ENCODE measurements around the gene KCTD10. TPM values are rescaled to one million over a fixed set of nuclear protein-coding genes. Genes with fewer than 3 reads are reported as not detected.

The KCTD10 gene
- polyA plus RNA-seq (ENCODE audit: insufficient read length) = 27.6 TPM

DNA sequence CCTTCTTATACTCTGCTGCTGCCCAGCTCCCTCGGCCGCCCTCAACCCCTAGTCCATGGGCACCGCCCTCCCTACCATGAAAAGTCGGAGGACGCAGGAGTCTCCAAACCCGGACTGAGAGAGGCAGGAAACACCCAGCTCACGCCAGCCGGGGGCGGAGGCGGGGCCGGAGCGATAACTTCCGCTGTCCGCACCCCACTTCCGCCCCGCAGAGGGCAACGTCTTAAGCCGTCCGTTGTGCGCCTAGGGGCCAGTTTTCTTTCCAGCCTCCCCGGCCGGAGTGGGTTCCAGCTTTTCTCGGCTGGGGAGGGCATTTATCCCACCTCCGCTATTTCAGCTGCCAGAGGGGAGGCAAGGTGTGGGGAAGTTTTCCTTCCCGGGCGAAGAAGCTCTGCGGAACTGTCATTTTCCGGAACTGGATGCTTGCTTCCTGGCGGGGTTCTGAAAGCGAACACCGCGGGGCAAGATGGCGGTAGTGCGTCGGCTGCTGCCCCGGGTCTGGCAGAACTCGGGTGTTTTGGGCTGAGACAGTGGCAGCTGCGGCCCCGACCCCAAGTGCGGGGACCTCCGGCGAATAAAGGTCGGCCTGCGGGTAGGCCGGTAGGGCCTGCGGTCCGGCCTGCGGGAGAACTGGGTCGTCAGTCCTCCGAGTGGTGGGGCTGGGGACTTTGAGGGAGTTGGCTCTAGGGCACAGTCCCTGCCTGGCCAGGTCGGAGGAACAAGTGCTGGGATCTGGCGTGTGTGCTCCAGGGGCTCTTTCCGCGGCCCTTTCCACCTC is at the start of gene KCTD10, which contains the start of gene UBE3B:
KCTD10 (minus strand) TSS at position 116 of the 778 bp plus-strand sequence; CDS start at position 78, 38 bp downstream.
UBE3B (plus strand) TSS at position 450 of the 778 bp plus-strand sequence. CDS start 5,918 bp downstream, outside the sequence.
- peak; percentile 56 for DNase-seq (ENCODE audit: low read depth)

DNA sequence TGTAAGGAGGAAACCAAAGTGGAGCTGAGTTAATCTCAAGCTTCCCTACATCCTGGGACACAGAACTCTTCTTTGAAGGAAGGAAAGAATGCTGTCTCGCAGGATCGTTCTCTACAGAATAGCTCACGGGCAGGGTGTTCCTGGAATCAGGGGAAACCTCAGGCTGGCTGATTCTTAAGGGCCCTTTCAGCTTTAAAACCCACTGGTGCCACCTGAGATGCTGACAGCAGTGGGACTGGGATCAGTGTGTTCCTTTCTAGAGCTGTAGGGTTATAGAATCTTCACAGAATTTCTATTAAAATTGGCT is 48.1 kb upstream of the KCTD10 start:
- DNase-seq (ENCODE audit: low read depth) = no peak

DNA sequence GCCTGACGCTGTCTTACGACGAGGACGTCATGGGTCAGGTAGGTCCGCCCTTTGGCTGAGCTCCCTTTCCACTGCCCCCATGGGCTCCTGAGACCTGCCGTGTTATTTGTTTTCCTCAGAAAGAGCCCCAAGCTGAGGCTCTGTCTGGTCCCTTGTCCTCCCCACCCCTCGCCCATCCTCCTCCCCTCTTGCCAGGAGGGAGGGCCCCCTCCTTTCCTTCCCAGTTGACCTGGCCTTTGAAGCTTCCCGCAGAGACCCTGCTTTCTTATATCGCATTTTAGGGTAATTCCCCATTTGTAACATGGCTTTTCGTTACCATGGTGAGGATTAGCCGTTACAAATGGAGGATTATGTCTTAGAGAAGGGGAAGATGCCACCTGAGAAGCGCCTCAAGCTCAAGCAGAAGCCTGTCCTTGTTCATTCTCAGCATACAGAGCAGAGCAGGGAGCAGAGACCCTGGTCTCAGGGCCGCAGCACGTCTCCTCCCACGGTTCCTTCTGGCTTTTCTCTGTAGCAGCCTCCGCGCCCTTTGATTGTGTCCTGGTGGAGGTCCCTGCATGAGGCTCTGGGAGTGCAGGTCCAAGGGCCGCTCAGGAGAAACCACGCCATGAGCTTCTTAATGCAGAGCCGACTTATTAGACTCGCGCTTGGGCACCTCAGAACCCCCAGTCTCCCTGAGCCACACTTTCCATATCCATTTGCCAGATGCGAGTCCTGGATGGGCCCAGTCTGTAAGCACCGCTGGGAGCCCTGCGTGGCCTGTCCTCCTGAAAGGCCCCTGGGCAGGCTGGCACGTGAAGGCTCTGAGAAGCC is 47.6 kb upstream of the KCTD10 start:
- DNase-seq (ENCODE audit: low read depth) = no peak

DNA sequence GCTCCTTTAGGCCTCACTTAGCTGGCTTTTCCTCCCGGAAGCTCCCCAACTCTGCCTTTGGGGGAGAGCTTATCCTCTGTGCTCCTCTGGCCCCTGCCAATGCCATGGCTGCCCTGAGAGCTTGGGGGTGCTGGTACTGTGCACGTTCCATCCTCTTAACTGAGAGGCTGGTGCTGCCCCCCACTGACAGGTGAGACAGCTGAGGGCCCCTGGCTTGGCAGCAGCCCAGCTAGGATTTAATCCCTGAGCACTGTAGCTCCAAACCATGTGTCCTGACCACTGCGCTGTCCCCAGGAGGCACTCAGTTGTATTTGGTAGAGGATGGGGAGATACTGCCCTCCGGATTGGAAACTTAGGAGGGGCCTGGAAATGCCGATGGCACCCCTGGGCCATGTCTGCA is 46.4 kb upstream of the KCTD10 start:
- no peak for DNase-seq (ENCODE audit: low read depth)

- DNase-seq (ENCODE audit: low read depth) = no peak
Measured at GRCh38 chr12:109523071-109523470, 46.0 kb upstream of the KCTD10 start.

DNA sequence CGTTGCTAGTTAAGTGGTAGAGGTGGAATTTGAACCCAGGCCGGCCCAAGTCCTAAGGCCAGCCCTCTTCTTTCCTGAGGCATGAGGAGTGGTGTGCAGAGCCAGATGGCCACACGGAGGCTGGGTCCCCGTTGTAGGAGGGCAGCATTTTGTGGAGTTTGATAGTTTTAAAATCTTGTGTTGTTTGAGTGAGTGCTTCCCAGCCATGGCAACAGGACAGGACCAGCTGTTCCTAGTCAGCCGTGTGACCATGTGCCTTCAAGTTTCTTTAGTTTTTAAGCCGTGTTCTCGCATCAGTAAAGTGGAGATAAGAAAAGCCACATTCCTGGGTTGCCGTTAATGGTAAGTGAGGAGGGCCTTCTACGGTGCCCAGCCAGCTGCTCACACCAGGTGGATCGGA is 44.7 kb upstream of the KCTD10 start:
- no peak for DNase-seq (ENCODE audit: low read depth)

- DNase-seq (ENCODE audit: low read depth) = no peak
Measured at GRCh38 chr12:109519787-109520186, 42.7 kb upstream of the KCTD10 start.

DNA sequence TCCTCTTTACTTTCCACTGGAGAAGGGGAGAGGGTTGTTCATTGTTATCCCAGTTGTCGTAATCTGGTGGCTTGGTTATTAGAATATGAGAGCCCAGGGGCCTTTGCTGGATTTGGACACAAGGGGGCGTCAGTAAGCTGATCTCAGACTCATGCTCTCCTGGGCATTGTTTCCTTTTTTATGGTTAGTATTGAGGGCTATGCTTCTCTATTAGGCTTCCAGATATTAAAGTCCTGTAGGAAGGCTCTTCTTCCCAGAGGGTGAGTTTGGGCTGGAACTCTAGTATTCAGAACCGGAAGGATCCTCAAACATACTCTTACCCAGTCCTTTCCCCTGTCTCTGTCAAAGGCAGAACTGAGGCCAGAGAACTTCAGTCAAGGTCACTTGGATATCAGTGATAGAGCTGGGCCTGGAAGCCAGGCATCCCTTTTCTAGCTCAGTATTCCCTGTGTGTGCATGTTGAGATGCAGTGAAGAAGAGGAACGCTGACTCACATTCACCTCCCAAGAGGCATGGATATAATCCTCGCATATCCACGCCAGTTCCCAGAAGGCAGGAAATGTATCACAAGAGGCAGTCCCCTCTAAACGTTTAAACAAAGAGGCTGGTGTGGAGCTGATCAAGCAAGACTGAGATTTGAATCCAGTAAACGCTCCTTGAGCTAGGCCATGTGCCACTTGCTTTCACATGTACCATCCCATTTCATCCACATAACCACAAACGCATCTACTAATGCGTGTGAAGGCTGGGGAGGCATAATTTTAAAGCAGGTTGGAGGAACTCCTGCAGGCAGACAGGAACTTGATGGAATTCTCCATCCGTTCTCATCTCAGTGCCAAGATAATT is 41.9 kb upstream of the KCTD10 start:
- DNase-seq (ENCODE audit: low read depth) = peak; percentile 16

DNA sequence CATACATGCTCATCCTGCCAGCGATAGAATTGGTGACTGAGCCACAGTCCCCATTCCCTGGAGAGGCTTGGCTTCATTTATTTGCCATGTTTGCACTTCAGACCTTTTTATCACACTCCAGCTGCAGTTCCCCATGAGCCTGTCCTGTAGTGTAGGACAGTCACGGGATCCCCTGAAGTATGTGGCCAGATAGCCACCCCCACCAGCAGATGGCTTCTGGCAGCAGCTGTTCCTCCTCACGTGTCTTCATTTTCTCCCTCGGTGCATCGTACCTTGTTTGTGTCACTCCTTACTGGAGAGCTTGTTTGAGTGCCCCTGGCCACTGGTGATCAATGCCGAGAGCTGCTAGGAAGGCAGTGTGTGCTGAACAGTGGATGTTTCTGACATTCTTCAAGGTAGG is 40.5 kb upstream of the KCTD10 start:
- no peak for DNase-seq (ENCODE audit: low read depth)

DNA sequence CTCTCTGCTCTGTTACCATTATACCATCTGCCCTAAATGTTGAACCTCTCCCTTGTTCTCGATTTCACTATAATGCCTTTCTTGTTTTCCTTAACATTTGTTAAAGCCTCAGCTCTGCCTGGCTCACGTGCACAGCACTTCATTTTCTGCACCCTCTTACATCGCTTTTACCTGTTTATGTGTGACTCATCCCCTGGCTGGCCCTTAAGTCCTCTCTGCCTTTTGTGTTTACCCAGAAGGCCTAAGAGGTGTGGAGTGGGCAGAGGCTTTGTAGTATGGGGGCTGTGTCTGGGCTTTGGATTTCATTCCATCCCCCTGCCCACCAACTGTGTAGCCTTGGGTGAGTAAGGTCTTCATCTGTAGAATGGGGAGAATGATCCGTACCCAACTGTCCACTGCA is 36.9 kb upstream of the KCTD10 start:
- DNase-seq (ENCODE audit: low read depth) = no peak

GRCh38 chr12:109513051-109513450 is 36.0 kb upstream of the KCTD10 start:
- DNase-seq (ENCODE audit: low read depth) = no peak

DNA sequence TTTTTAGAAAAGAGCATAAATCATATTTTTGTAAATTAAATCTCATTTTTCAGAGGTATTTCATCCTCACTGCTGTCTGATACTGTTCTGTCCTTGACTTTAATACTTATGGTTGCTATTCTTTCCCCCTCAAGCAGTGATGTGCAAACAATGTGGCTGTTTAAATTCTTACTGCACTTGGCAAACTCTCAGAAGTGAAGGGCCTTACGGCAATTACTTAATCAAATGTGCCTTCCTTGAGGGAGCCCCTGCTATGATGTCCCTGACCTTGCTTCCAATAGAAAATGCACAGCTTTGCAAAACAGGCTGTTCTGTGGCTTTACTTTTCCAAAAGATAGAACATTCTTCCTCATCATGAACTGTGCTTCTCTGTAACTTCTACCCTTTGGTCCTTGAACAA is 35.5 kb upstream of the KCTD10 start:
- DNase-seq (ENCODE audit: low read depth) = no peak

DNA sequence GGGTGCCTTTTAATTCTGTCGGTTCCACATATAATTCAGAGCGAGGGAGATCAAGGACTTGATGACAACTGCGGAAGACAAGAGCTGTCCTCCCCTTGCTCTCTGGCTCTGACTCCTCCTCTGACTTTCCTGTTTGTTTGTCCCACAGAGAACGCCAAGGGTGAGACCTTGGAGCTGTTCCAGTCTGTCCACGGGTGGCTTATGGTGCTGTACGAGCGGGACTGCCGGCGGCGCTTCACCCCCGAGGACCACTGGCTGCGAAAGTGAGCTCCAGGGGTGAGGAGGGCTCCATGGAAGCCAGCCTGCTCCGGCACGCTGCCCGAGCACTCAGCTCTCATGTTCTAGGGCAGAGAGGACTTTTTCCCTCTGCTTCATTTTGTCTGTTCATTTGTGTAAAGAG is 33.1 kb upstream of the KCTD10 start:
- no peak for DNase-seq (ENCODE audit: low read depth)

DNA sequence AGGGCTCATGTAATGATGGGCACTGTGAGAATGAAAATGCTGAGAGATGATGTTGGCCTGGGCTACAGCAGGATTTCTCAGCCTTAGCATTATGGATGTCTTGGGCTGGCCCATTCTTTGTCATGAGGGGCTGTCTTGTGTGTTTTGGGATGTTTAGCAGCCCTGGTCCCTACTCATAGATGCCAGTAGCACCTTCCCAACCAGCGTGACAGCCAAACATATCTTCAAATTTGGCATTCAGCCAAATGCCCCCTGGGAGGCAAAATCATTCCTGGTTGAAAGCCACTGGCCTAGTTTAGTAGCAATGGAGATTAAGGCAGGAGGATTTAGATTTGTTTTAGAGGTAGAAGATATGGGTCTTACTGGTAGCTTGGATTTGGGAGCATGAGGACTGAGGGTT is 27.0 kb upstream of the KCTD10 start:
- DNase-seq (ENCODE audit: low read depth) = no peak

DNA sequence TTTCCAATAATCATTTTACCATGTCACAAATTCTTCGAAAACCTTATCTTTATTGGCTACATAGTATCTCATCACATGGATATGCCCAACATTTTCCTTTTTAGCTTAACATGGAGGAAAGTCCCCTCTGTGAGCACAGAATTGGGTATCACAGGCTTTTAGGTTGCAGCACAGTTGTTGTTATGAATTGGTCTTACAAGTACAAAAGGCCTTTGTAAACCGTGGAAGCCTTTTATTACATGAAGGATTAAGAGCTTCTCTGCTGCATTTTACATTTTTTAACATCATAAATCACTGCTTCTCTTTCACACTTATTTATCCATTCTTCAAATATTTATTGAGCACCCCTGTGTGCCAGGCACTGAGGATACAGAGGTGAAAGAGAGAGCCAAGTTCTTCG is 26.5 kb upstream of the KCTD10 start:
- no peak for DNase-seq (ENCODE audit: low read depth)

GRCh38 chr12:109502332-109502731 is 25.2 kb upstream of the KCTD10 start:
- no peak for DNase-seq (ENCODE audit: low read depth)

DNA sequence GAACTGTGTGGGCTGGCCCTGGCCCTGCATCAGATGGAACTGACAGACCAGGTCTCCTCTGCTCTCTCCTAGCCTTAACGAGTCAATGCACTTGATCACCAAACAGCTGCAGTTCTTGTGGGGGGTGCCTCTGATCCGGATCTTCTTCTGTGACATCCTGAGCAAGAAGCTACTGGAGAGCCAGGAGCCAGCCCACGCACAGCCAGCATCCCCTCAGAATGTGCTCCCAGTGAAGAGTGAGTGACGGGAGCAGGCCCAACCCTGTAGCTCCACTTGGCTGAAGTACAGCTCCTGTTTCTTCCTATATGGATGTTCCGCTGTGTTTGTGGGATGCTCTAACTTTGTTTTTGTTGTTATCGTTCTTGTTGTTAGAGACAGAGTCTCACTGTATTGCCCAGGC is 24.2 kb upstream of the KCTD10 start:
- no peak for DNase-seq (ENCODE audit: low read depth)

GRCh38 chr12:109500406-109501185 is 23.5 kb upstream of the KCTD10 start:
- DNase-seq (ENCODE audit: low read depth) = no peak

DNA sequence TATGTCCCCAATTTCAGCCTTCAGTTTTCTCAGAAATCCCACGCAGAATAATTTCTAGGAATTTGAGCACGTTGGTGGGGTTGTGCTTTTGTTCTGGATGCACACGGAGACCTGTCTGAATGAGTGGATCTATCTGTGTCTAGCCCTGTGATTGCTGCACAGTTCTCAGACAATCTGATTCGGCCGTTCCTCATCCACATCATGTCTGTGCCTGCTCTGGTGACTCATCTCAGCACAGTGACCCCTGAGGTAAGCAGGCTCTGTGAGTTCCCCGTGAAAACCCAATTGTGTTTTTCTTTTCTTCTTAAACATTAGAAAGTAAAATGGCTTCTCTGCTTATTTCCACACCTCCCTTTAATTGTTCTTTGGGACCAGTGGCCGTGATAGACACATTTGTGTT is 20.6 kb upstream of the KCTD10 start:
- no peak for DNase-seq (ENCODE audit: low read depth)

DNA sequence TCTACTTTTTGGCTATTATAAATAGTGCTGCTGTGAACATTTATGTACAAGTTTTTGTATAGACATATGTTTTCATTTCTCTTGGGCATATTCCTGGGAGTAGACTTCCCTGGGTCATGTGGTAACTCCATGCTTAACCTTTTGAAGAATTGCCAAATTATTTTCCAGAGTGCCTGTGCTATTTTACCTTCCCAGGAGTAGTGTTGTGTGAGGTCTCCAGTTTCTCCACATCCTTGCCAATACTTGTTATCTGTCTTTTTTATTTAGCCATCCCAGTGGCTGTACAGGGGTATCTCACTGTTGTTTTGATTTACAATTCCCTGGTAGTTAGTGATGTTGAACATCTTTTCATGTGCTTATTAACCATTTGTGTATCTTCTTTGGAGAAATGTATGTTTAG is 19.2 kb upstream of the KCTD10 start:
- DNase-seq (ENCODE audit: low read depth) = no peak

- no peak for DNase-seq (ENCODE audit: low read depth)
Measured at GRCh38 chr12:109495012-109495411, 17.9 kb upstream of the KCTD10 start.

Data from forelimb muscle (tissue), 1 donor.